Measurements from ENCODE around the gene PLCD1. TPM values are rescaled to one million over a fixed set of nuclear protein-coding genes. Genes with fewer than 3 reads are reported as not detected.
A peak's percentile ranks its signal among the peaks of the same experiment; 100 is the strongest.

Gene PLCD1
- total and polyA plus RNA-seq, 2 of the 13 experiments (the other 11 are each of a cell fraction or from before 2014, with no cell fraction given) = 10.1 to 12.4 TPM

DNA sequence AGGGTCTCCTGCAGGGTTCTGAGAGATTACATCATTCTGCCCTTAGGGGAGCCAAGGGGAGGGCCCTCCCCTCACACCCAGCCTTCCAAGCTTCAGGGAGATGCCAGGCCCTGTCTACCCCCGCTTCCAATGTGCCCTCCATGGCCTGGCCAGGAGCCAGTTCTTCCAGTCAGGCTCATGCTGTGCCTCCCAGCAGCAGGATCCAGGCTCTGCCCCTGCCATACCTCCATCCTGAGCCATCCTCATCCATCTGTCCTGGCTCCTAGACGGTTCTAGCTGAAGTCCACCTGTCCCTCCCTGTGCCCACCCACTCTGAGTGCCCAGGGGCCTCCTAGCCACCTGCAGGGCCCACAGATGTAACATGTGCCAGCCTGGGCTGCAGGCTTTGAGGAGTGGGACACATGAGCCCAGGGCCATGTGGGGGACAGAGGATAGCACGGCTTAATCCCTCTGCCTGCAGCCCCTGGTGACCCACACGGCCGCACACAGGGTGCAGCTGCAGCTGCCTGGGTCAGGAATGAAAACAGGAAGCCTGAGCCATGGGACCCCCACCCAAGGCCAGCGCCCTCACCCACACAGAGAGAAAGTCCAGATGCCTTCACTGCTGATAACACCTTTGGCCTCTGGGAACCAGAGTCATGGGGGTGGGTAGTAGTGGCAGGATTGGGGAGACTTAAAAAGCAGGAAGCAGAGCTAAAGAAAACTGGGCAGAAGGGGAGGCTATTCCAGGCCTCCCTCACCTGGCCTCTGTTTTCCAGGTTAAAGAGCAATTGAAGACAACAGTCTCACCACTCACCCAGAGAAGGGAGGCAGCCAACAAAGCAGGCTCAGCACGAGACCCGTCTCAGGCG is 11.8 kb downstream of the PLCD1 start:
- Histone ChIP-seq H3K4me2 (ENCODE audit: low read depth, low read length) (no peak overlapping the region), H2AFZ (ENCODE audit: low read length) (no peak overlapping the region), H4K20me1 (ENCODE audit: insufficient read depth, low read length) (no peaks in the 10 kb centered on the region), H3K4me1 (ENCODE audit: insufficient read depth, low read length) (peaks cover 60% of the 10 kb centered on the region), H3K79me2 (ENCODE audit: insufficient read depth, low read length) (no peaks in the 10 kb centered on the region), H3K27me3 (ENCODE audit: control insufficient read depth in 1 of 2, insufficient read depth in 2 of 2, low read length in 2 of 2) (no peaks in the 10 kb centered on the region), H3K9ac (ENCODE audit: insufficient read depth, low read depth, low read length) (no peak overlapping the region), H3K4me3 (replicated peaks in 1 of 3; ENCODE audit: insufficient read depth in 1 of 3, low read depth in 2 of 3, low read length in 3 of 3) (no peak overlapping the region), H3K9me3 (ENCODE audit: low read length) (no peaks in the 10 kb centered on the region), H3K27ac (ENCODE audit: extremely low read length, insufficient read depth, low read length) (no peak overlapping the region), H3K36me3 (replicated peaks in 1 of 2; ENCODE audit: control insufficient read depth in 1 of 2, insufficient read depth in 2 of 2, low read length in 2 of 2) (peaks cover 5 to 11% of the 10 kb centered on the region in 2 experiments; a peak in 3 of 5 replicates)
- no TSS peak for BruUV-seq (replicated peaks)
- DNase-seq (ENCODE audit: low spot score) (no peak), FAIRE-seq (no peak), ATAC-seq (peak; percentile 24)
- 100% methylated on average over 4 of the region's 9 CpGs for WGBS (ENCODE audit: low lambda C conversion rate)
- ChIA-PET POLR2A (no interaction called here), CTCF (ENCODE audit: low intra/inter-chr PET ratio, low total read pairs) (no interaction called here)
- intact Hi-C loops (cut with micrococcal nuclease; ENCODE audit: unreplicated experiment) (no loop called here), in situ Hi-C loops (cut with HindIII; ENCODE audit: extremely low pct_ligation_motif_present, low pct_unique_long_range_greater_than_20kb) (no loop called here)
- TF ChIP-seq SP2 (CRISPR knock-in tag; IDR thresholded peaks at IDR 0.05) = no peak
- TF ChIP-seq NFE2 (CRISPR knock-in tag; IDR thresholded peaks at IDR 0.05) = no peak
- TF ChIP-seq ZBTB7A (CRISPR knock-in tag; IDR thresholded peaks at IDR 0.05) = 0 out of 2 replicates have a peak, but pooled peaks have one; percentile 17
- TF ChIP-seq ZNF816 (CRISPR knock-in tag; IDR thresholded peaks at IDR 0.05; ENCODE audit: borderline replicate concordance) = no peak
- peak; percentile 68 for TF ChIP-seq ZNF687 (CRISPR knock-in tag; IDR thresholded peaks at IDR 0.05)
- TF ChIP-seq, protein P1, sequence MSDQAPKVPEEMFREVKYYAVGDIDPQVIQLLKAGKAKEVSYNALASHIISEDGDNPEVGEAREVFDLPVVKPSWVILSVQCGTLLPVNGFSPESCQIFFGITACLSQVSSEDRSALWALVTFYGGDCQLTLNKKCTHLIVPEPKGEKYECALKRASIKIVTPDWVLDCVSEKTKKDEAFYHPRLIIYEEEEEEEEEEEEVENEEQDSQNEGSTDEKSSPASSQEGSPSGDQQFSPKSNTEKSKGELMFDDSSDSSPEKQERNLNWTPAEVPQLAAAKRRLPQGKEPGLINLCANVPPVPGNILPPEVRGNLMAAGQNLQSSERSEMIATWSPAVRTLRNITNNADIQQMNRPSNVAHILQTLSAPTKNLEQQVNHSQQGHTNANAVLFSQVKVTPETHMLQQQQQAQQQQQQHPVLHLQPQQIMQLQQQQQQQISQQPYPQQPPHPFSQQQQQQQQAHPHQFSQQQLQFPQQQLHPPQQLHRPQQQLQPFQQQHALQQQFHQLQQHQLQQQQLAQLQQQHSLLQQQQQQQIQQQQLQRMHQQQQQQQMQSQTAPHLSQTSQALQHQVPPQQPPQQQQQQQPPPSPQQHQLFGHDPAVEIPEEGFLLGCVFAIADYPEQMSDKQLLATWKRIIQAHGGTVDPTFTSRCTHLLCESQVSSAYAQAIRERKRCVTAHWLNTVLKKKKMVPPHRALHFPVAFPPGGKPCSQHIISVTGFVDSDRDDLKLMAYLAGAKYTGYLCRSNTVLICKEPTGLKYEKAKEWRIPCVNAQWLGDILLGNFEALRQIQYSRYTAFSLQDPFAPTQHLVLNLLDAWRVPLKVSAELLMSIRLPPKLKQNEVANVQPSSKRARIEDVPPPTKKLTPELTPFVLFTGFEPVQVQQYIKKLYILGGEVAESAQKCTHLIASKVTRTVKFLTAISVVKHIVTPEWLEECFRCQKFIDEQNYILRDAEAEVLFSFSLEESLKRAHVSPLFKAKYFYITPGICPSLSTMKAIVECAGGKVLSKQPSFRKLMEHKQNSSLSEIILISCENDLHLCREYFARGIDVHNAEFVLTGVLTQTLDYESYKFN (CRISPR knock-in tag; conservative IDR thresholded peaks at IDR 0.05) = 0 out of 2 replicates have a peak, but pooled peaks have one; percentile 36

Data from HepG2 (cell line).